SK-N-SH treated with all-trans-retinoic acid at 6 μM for 48 hours (cell line): ENCODE measurements around the gene RFX3.

Experiments
- CSDC2 ChIP-seq: fragments of 250-450 bp; sonication (Bioruptor Pico); IDR thresholded peaks from 2 replicates; pipeline ENCODE4 v1.5.0; 2020; ENCODE audit warnings: mild to moderate bottlenecking, moderate library complexity
- ESRRG ChIP-seq: fragments of 250-450 bp; sonication (Bioruptor Pico); IDR thresholded peaks from 2 replicates; pipeline ENCODE4 v1.6.1; 2021; ENCODE audit warnings: mild to moderate bottlenecking
- SNAI2 ChIP-seq: fragments of 250-450 bp; sonication (Bioruptor Pico); IDR thresholded peaks from 2 replicates; pipeline ENCODE4 v1.5.0; 2020; ENCODE audit warnings: mild to moderate bottlenecking, moderate library complexity
- ZC3H10 ChIP-seq: fragments of 250-450 bp; sonication (Bioruptor Pico); IDR thresholded peaks from 2 replicates; pipeline ENCODE4 v1.5.1; 2021; ENCODE audit warnings: mild to moderate bottlenecking, moderate library complexity
- ZFP30 ChIP-seq: fragments of 450-650 bp; formaldehyde crosslinking; IDR thresholded peaks from 2 replicates; pipeline ENCODE4 v1.5.0; 2022; ENCODE audit warnings: mild to moderate bottlenecking, moderate library complexity
- TF ChIP-seq, protein P1 (sequence below): fragments of 250-450 bp; sonication (Bioruptor Pico); IDR thresholded peaks from 2 replicates; pipeline ENCODE4 v1.8.0; 2020; ENCODE audit warnings: mild to moderate bottlenecking, moderate library complexity, borderline replicate concordance

DNA sequence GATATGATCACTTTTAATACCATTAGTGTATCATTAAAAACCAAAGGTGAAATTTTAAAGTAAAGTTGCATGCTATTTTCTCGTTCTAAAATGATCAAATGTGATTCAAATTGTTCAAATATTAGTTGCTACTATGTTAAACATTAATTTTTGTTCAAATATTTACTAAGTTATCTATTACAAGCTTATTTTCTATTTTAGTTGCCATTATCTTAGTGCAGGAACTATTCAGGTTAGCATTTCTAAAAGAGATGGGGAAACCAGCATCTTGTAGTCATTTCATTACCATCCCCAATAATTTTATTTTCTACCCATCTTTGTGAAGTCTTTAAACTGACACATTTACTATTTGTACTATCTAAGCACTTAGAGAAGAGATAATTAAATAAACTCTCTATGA, 166.0 kb downstream of the RFX3 start:
- TF ChIP-seq, protein P1, sequence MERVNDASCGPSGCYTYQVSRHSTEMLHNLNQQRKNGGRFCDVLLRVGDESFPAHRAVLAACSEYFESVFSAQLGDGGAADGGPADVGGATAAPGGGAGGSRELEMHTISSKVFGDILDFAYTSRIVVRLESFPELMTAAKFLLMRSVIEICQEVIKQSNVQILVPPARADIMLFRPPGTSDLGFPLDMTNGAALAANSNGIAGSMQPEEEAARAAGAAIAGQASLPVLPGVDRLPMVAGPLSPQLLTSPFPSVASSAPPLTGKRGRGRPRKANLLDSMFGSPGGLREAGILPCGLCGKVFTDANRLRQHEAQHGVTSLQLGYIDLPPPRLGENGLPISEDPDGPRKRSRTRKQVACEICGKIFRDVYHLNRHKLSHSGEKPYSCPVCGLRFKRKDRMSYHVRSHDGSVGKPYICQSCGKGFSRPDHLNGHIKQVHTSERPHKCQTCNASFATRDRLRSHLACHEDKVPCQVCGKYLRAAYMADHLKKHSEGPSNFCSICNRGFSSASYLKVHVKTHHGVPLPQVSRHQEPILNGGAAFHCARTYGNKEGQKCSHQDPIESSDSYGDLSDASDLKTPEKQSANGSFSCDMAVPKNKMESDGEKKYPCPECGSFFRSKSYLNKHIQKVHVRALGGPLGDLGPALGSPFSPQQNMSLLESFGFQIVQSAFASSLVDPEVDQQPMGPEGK (CRISPR knock-in tag) = no peak
- TF ChIP-seq SNAI2 (no peak), ZFP30 (CRISPR knock-in tag) (no peak), CSDC2 (CRISPR knock-in tag) (no peak), ESRRG (no peak), ZC3H10 (CRISPR knock-in tag) (no peak)
